Neural progenitor cell (in vitro differentiated cells): ENCODE results near the gene NRM. TPM values are rescaled to one million over a fixed set of nuclear protein-coding genes. Genes with fewer than 3 reads are reported as not detected.

Source experiments
- DNase-seq: peaks from one replicate; pipeline ENCODE4 v3.0.0-alpha.2; 2016; ENCODE audit warnings: low spot score
- H2AFZ ChIP-seq: fragments of 200-600 bp; sonication (generic); replicated peaks from 2 replicates; pipeline ENCODE4 v1.6.1; 2016; ENCODE audit warnings: antibody characterized with exemption
- H3F3A ChIP-seq: fragments of 200-600 bp; sonication (generic); 2 replicates; pipeline ENCODE4 v1.6.1; 2016; ENCODE audit warnings: antibody characterized with exemption, low read depth
- H3K27ac ChIP-seq: fragments of 200-600 bp; sonication (generic); 2 replicates; pipeline ENCODE4 v1.5.1; 2016; ENCODE audit warnings: mild to moderate bottlenecking
- H3K27me3 ChIP-seq: fragments of 200-600 bp; sonication (generic); 2 replicates; pipeline ENCODE4 v1.6.1; 2016; ENCODE audit warnings: mild to moderate bottlenecking, moderate library complexity
- H3K36me3 ChIP-seq: fragments of 200-600 bp; sonication (generic); 2 replicates; pipeline ENCODE4 v1.5.1; 2016
- H3K4me1 ChIP-seq: fragments of 200-600 bp; sonication (generic); 2 replicates; pipeline ENCODE4 v1.6.1; 2016; ENCODE audit warnings: mixed run types
- H3K4me2 ChIP-seq: fragments of 200-600 bp; sonication (generic); 2 replicates; pipeline ENCODE4 v1.6.1; 2016
- H3K4me3 ChIP-seq: fragments of 200-600 bp; sonication (generic); 2 replicates; pipeline ENCODE4 v1.5.1; 2016
- H3K79me2 ChIP-seq: fragments of 200-600 bp; sonication (generic); 2 replicates; pipeline ENCODE4 v1.6.1; 2016; ENCODE audit warnings: low read depth
- H3K9ac ChIP-seq: fragments of 200-600 bp; sonication (generic); 2 replicates; pipeline ENCODE4 v1.6.1; 2016
- H3K9me3 ChIP-seq: fragments of 200-600 bp; sonication (generic); 2 replicates; pipeline ENCODE4 v1.5.1; 2016; ENCODE audit warnings: low read depth
- H4K20me1 ChIP-seq: fragments of 200-600 bp; sonication (generic); 2 replicates; pipeline ENCODE4 v1.6.1; 2016; ENCODE audit warnings: low read depth
- H3K27ac Mint-ChIP-seq: 3 replicates; pipeline ENCODE4 v1.8.0; 2021; ENCODE audit warnings: mixed read lengths
- H3K27me3 Mint-ChIP-seq: 2 replicates; pipeline ENCODE4 v1.8.0; 2022; ENCODE audit warnings: low read depth, mild to moderate bottlenecking, inconsistent platforms, moderate library complexity, mixed read lengths; ENCODE audit not compliant: insufficient read depth
- H3K36me3 Mint-ChIP-seq: 3 replicates; pipeline ENCODE4 v1.8.0; 2021; ENCODE audit warnings: mixed read lengths
- H3K4me1 Mint-ChIP-seq: 3 replicates; pipeline ENCODE4 v1.8.0; 2021; ENCODE audit warnings: mixed read lengths
- H3K4me3 Mint-ChIP-seq: 3 replicates; pipeline ENCODE4 v1.8.0; 2021; ENCODE audit warnings: mild to moderate bottlenecking, moderate library complexity, mixed read lengths
- H3K9me3 Mint-ChIP-seq: 3 replicates; pipeline ENCODE4 v1.8.0; 2020; ENCODE audit warnings: mixed read lengths
- CTCF ChIP-seq: fragments of 200-600 bp; sonication (generic); IDR thresholded peaks from 2 replicates; pipeline ENCODE4 v1.5.1; 2017; ENCODE audit warnings: antibody characterized with exemption, mild to moderate bottlenecking
- EZH2 ChIP-seq: fragments of 200-600 bp; sonication (generic); IDR thresholded peaks from 2 replicates; pipeline ENCODE4 v1.6.1; 2017; ENCODE audit warnings: antibody characterized with exemption, mild to moderate bottlenecking, moderate library complexity
- EZH2phosphoT487 ChIP-seq: fragments of 200-600 bp; sonication (generic); IDR thresholded peaks from 2 replicates; pipeline ENCODE4 v1.6.1; 2017; ENCODE audit warnings: antibody characterized with exemption
- total RNA-seq: library from RNA; depleted of rRNA; stranded (reverse); fragments of >200 nt; gene quantifications from 2 replicates; pipeline ENCODE4 v1.2.3, GENCODE V29; 2015; ENCODE audit warnings: low replicate concordance

Gene NRM
- total RNA-seq, 1 donor from 2014 or later, result 12.4 TPM

- no peak overlapping the region for H3K27ac ChIP-seq
- no peaks in the 10 kb centered on the region for H4K20me1 ChIP-seq
- no peaks in the 10 kb centered on the region for H3K4me1 Mint-ChIP-seq
- H3F3A ChIP-seq, result no peaks in the 10 kb centered on the region
- H2AFZ ChIP-seq, result no peak overlapping the region
- no peak overlapping the region for H3K4me3 ChIP-seq
- no peak for TF ChIP-seq CTCF
- no peak for TF ChIP-seq EZH2phosphoT487
- H3K27ac Mint-ChIP-seq, result no peak overlapping the region
- H3K27me3 ChIP-seq, result no peaks in the 10 kb centered on the region
- H3K4me1 ChIP-seq, result no peaks in the 10 kb centered on the region
- H3K79me2 ChIP-seq, result no peaks in the 10 kb centered on the region
- H3K4me2 ChIP-seq, result no peak overlapping the region
- H3K27me3 Mint-ChIP-seq, result no peaks in the 10 kb centered on the region
- DNase-seq, result no peak
- no peak overlapping the region for H3K9ac ChIP-seq
- no peaks in the 10 kb centered on the region for H3K36me3 ChIP-seq
- H3K36me3 Mint-ChIP-seq, result peaks cover 35% of the 10 kb centered on the region
- no peaks in the 10 kb centered on the region for H3K9me3 ChIP-seq
- no peak overlapping the region for H3K4me3 Mint-ChIP-seq
- no peaks in the 10 kb centered on the region for H3K9me3 Mint-ChIP-seq
Observed at GRCh38 chr6:30655743-30656094, 35.1 kb downstream of the NRM start.

- H3K27ac Mint-ChIP-seq, result no peak overlapping the region
- Histone ChIP-seq H3K9ac (no peak overlapping the region), H3K4me2 (no peak overlapping the region), H3K79me2 (no peaks in the 10 kb centered on the region), H4K20me1 (no peaks in the 10 kb centered on the region), H2AFZ (no peak overlapping the region), H3K27ac (no peak overlapping the region), H3K27me3 (no peaks in the 10 kb centered on the region), H3K4me3 (no peak overlapping the region), H3K4me1 (no peaks in the 10 kb centered on the region), H3K36me3 (no peaks in the 10 kb centered on the region), H3F3A (no peaks in the 10 kb centered on the region), H3K9me3 (no peaks in the 10 kb centered on the region)
- H3K36me3 Mint-ChIP-seq, result peaks cover 32% of the 10 kb centered on the region
- no peaks in the 10 kb centered on the region for H3K4me1 Mint-ChIP-seq
- H3K4me3 Mint-ChIP-seq, result no peak overlapping the region
- no peaks in the 10 kb centered on the region for H3K9me3 Mint-ChIP-seq
- TF ChIP-seq EZH2phosphoT487, result no peak
- no peak for TF ChIP-seq EZH2
- no peak for TF ChIP-seq CTCF
- DNase-seq, result no peak
- H3K27me3 Mint-ChIP-seq, result peaks cover 3% of the 10 kb centered on the region
Observed at GRCh38 chr6:30654798-30655742, 35.7 kb downstream of the NRM start.

GRCh38 chr6:30651143-30651542 lies 39.6 kb downstream of the NRM start:
- peaks cover 11% of the 10 kb centered on the region for H3K4me1 Mint-ChIP-seq
- no peaks in the 10 kb centered on the region for H3K36me3 ChIP-seq
- H3K27ac Mint-ChIP-seq, result no peak overlapping the region

More at GRCh38 chr6:30651143-30651542, 39.6 kb downstream of the NRM start:
- H3K9me3 Mint-ChIP-seq, result no peaks in the 10 kb centered on the region
- peaks cover 23% of the 10 kb centered on the region for H3K36me3 Mint-ChIP-seq
- no peak overlapping the region for H3K4me3 Mint-ChIP-seq
- Histone ChIP-seq H3K9me3 (no peaks in the 10 kb centered on the region), H3K4me3 (no peak overlapping the region), H3K4me1 (peaks cover 8% of the 10 kb centered on the region), H3K4me2 (no peak overlapping the region), H3F3A (peaks cover 4% of the 10 kb centered on the region), H3K79me2 (peaks cover 20% of the 10 kb centered on the region), H4K20me1 (peaks cover 5% of the 10 kb centered on the region), H3K27ac (no peak overlapping the region), H3K27me3 (no peaks in the 10 kb centered on the region), H2AFZ (no peak overlapping the region), H3K9ac (no peak overlapping the region)
- no peak for DNase-seq
- TF ChIP-seq CTCF (no peak), EZH2phosphoT487 (no peak), EZH2 (no peak)
- H3K27me3 Mint-ChIP-seq, result peaks cover 3% of the 10 kb centered on the region
